ENCODE data around the gene SMG6. TPM values are rescaled to one million over a fixed set of nuclear protein-coding genes. Genes with fewer than 3 reads are reported as not detected.

SMG6 gene
- polyA plus RNA-seq, 1 of the 3 experiments (the other 2 are of a cell fraction) = 15.7 TPM

GRCh38 chr17:2113279-2113622, 190.3 kb downstream of the SMG6 start:
- Histone ChIP-seq H3K4me1 (ENCODE audit: control insufficient read depth in 1 of 2, insufficient read depth in 2 of 2, low read depth in 1 of 2, low read length in 1 of 2) (peaks cover 0 to 2% of the 10 kb centered on the region in 2 experiments; a peak in 1 of 4 replicates), H2AFZ (ENCODE audit: low read depth) (no peak overlapping the region), H3K9me3 (no peaks in the 10 kb centered on the region), H3K27me3 (ENCODE audit: insufficient read depth) (no peaks in the 10 kb centered on the region), H3K79me2 (ENCODE audit: insufficient read depth) (peaks cover 12% of the 10 kb centered on the region), H3K4me3 (ENCODE audit: low read depth in 2 of 2, low read length in 1 of 2) (no peak overlapping the region), H3F3A (replicated peaks; ENCODE audit: insufficient read depth) (peaks cover 6% of the 10 kb centered on the region), H3K27ac (ENCODE audit: low read depth in 2 of 2, low read length in 1 of 2) (no peak overlapping the region), H3K36me3 (replicated peaks in 1 of 2; ENCODE audit: control insufficient read depth in 1 of 2, insufficient read depth in 2 of 2, low read length in 1 of 2) (peaks cover 0 to 21% of the 10 kb centered on the region in 2 experiments), H3K9me2 (no peaks in the 10 kb centered on the region), H3K4me2 (no peak overlapping the region), H4K20me1 (ENCODE audit: insufficient read depth) (no peaks in the 10 kb centered on the region), H3K9ac (no peak overlapping the region)
- ChIA-PET POLR2A (no interaction called here), CTCF (interaction anchor here (0.9 to 1.1 kb wide), 2 partner anchors 8 to 55 kb away, joined by 3 to 4 read pairs; no protein-coding TSS in a partner anchor)
- WGBS (ENCODE audit: low lambda C conversion rate) = 98% methylated on average over 6 of the region's 6 CpGs
- no peak for TF ChIP-seq JUND (IDR thresholded peaks at IDR 0.05)
- TF ChIP-seq IRF3 (IDR thresholded peaks at IDR 0.05; ENCODE audit: low read depth, low read length) = no peak
- TF ChIP-seq MXI1 (IDR thresholded peaks at IDR 0.05; ENCODE audit: low read depth, low read length) = no peak
- no peak for TF ChIP-seq FOXJ3 (CRISPR knock-in tag; IDR thresholded peaks at IDR 0.05)
- TF ChIP-seq USF1 (IDR thresholded peaks at IDR 0.05; ENCODE audit: borderline replicate concordance, low read depth) = no peak
- no peak for TF ChIP-seq FOXM1 (IDR thresholded peaks at IDR 0.05; ENCODE audit: low read depth)
- TF ChIP-seq EP300 (IDR thresholded peaks at IDR 0.05; ENCODE audit: borderline replicate concordance in 1 of 2, low read depth in 1 of 2, low read length in 1 of 2) = no peak
- no peak for TF ChIP-seq TEAD4 (IDR thresholded peaks at IDR 0.05; ENCODE audit: borderline replicate concordance, insufficient read depth)
- TF ChIP-seq NFIC (IDR thresholded peaks at IDR 0.05; ENCODE audit: borderline replicate concordance) = no peak
- TF ChIP-seq MAX (IDR thresholded peaks at IDR 0.05; ENCODE audit: low read depth) = no peak
- TF ChIP-seq GATA2 (CRISPR knock-in tag; IDR thresholded peaks at IDR 0.05) = no peak
- TF ChIP-seq CHD2 (IDR thresholded peaks at IDR 0.05; ENCODE audit: low read length, partially characterized antibody) = no peak
- DNase-seq = no peak

- Histone ChIP-seq H3K9ac (no peak overlapping the region), H3K36me3 (replicated peaks in 1 of 2; ENCODE audit: control insufficient read depth in 1 of 2, insufficient read depth in 2 of 2, low read length in 1 of 2) (peaks cover 0 to 8% of the 10 kb centered on the region in 2 experiments), H3K4me1 (ENCODE audit: control insufficient read depth in 1 of 2, insufficient read depth in 2 of 2, low read depth in 1 of 2, low read length in 1 of 2) (peaks cover 0 to 17% of the 10 kb centered on the region in 2 experiments; a peak in 2 of 4 replicates), H3K4me2 (no peak overlapping the region), H3K9me2 (no peaks in the 10 kb centered on the region), H4K20me1 (ENCODE audit: insufficient read depth) (no peaks in the 10 kb centered on the region), H3F3A (replicated peaks; ENCODE audit: insufficient read depth) (no peaks in the 10 kb centered on the region), H3K27ac (ENCODE audit: low read depth in 2 of 2, low read length in 1 of 2) (no peak overlapping the region), H3K79me2 (ENCODE audit: insufficient read depth) (peaks cover 12% of the 10 kb centered on the region), H3K4me3 (ENCODE audit: low read depth in 2 of 2, low read length in 1 of 2) (no peak overlapping the region), H3K27me3 (ENCODE audit: insufficient read depth) (no peaks in the 10 kb centered on the region), H2AFZ (ENCODE audit: low read depth) (no peak overlapping the region), H3K9me3 (no peaks in the 10 kb centered on the region)
- ChIA-PET POLR2A (no interaction called here), CTCF (interaction anchor here (2.3 kb wide), 1 partner anchor 10 kb away, joined by 8 read pairs; no protein-coding TSS in a partner anchor)
- TF ChIP-seq EZH2phosphoT487 (IDR thresholded peaks at IDR 0.05; ENCODE audit: borderline replicate concordance, low read depth) (no peak), NRF1 (IDR thresholded peaks at IDR 0.05; ENCODE audit: low read depth, low read length) (no peak), CTCF (IDR thresholded peaks at IDR 0.05) (no peak), RAD21 (IDR thresholded peaks at IDR 0.05; ENCODE audit: low read length) (no peak), RCOR1 (IDR thresholded peaks at IDR 0.05; ENCODE audit: low read length) (no peak), SIN3A (IDR thresholded peaks at IDR 0.05; ENCODE audit: borderline replicate concordance, low read depth, low read length) (no peak), JUND (IDR thresholded peaks at IDR 0.05) (no peak), EP300 (IDR thresholded peaks at IDR 0.05; ENCODE audit: borderline replicate concordance in 1 of 2, low read depth in 1 of 2, low read length in 1 of 2) (no peak), RXRA (IDR thresholded peaks at IDR 0.05; ENCODE audit: borderline replicate concordance, low read depth) (no peak), GABPA (IDR thresholded peaks at IDR 0.05; ENCODE audit: low read depth) (no peak), TAF1 (IDR thresholded peaks at IDR 0.05; ENCODE audit: borderline replicate concordance, low read depth, low read length) (no peak)
- 94% methylated on average over 4 of the region's 5 CpGs for WGBS (ENCODE audit: low lambda C conversion rate)
- DNase-seq = no peak
These were observed 191.9 kb downstream of the SMG6 start for GRCh38 chr17:2111691-2112090.
